Keratinocyte (primary cell): ENCODE results near the gene STAC3. TPM values are rescaled to one million over a fixed set of nuclear protein-coding genes. Genes with fewer than 3 reads are reported as not detected.

Experiments
- DNase-seq: peaks from one replicate; pipeline ENCODE4 v3.0.0-alpha.2; 2011; ENCODE audit warnings: low read depth, missing footprints, low spot score
- FAIRE-seq: peaks from 2 replicates; lab custom pipeline; 2011; peaks lifted over from hg19 to GRCh38; lab: Jason Lieb, UNC
- H2AFZ ChIP-seq: 2 replicates; pipeline ENCODE4 v1.6.0; 2012; ENCODE audit warnings: low read length, control low read depth, inconsistent platforms; ENCODE audit not compliant: control insufficient read depth
- H3K27ac ChIP-seq: 2 replicates; pipeline ENCODE4 v1.5.1; 2011; ENCODE audit warnings: low read length; ENCODE audit not compliant: control insufficient read depth, insufficient read depth
- H3K27me3 ChIP-seq: 3 replicates; pipeline ENCODE4 v1.6.0; 2011; ENCODE audit warnings: low read length; ENCODE audit not compliant: control insufficient read depth, insufficient read depth; ENCODE audit errors: extremely low read depth
- H3K36me3 ChIP-seq, 2 experiments: 2 replicates in 1 of 2; 3 replicates in 1 of 2; pipeline ENCODE4 v1.5.1; 2011; ENCODE audit warnings: low read length in 2 of 2, mild to moderate bottlenecking in 1 of 2; ENCODE audit not compliant: control insufficient read depth in 2 of 2, insufficient read depth in 2 of 2; ENCODE audit errors: extremely low read depth in 1 of 2
- H3K4me1 ChIP-seq: 3 replicates; pipeline ENCODE4 v1.5.1; 2011; ENCODE audit warnings: low read length; ENCODE audit not compliant: control insufficient read depth, insufficient read depth; ENCODE audit errors: extremely low read depth
- H3K4me2 ChIP-seq: 3 replicates; pipeline ENCODE4 v1.6.0; 2011; ENCODE audit warnings: low read depth, low read length; ENCODE audit not compliant: control insufficient read depth, insufficient read depth; ENCODE audit errors: extremely low read depth
- H3K4me3 ChIP-seq, 3 experiments: fragments of 200-600 bp in 1 of 3; sonication (generic) in 1 of 3; 2 replicates in 2 of 3; 3 replicates in 1 of 3; pipeline ENCODE4 v1.5.1; 2011 to 2016; ENCODE audit warnings: low read length in 3 of 3, mild to moderate bottlenecking in 3 of 3, control low read depth in 2 of 3, inconsistent platforms in 1 of 3, low read depth in 1 of 3, mixed read lengths in 1 of 3, mixed run types in 1 of 3, moderate library complexity in 1 of 3; ENCODE audit not compliant: control insufficient read depth in 2 of 3, insufficient read depth in 2 of 3; ENCODE audit errors: extremely low read depth in 1 of 3
- H3K79me2 ChIP-seq: 2 replicates; pipeline ENCODE4 v1.6.0; 2012; ENCODE audit warnings: low read length; ENCODE audit not compliant: control insufficient read depth, insufficient read depth
- H3K9ac ChIP-seq: 3 replicates; pipeline ENCODE4 v1.6.0; 2011; ENCODE audit warnings: low read length; ENCODE audit not compliant: control insufficient read depth, insufficient read depth; ENCODE audit errors: extremely low read depth
- H3K9me1 ChIP-seq: 3 replicates; pipeline ENCODE4 v1.6.0; 2011; ENCODE audit warnings: low read length; ENCODE audit not compliant: control insufficient read depth, insufficient read depth; ENCODE audit errors: extremely low read depth
- H3K9me3 ChIP-seq: 2 replicates; pipeline ENCODE4 v1.5.1; 2012; ENCODE audit warnings: low read depth, low read length; ENCODE audit not compliant: control insufficient read depth
- H4K20me1 ChIP-seq: 3 replicates; pipeline ENCODE4 v1.6.0; 2011; ENCODE audit warnings: low read length; ENCODE audit not compliant: control insufficient read depth, insufficient read depth; ENCODE audit errors: extremely low read depth
- CTCF ChIP-seq, 3 experiments: IDR thresholded peaks in 1 of 3; conservative IDR thresholded peaks in 1 of 3; optimal IDR thresholded peaks in 1 of 3; 2 replicates in 2 of 3; 3 replicates in 1 of 3; pipeline versions ENCODE3 to v1.5.1; 2011; ENCODE audit warnings: low read length in 3 of 3, mild to moderate bottlenecking in 3 of 3, moderate library complexity in 2 of 3, control low read depth in 1 of 3, inconsistent platforms in 1 of 3; ENCODE audit not compliant: insufficient read depth in 2 of 3; ENCODE audit errors: extremely low read depth in 1 of 3
- EZH2 ChIP-seq: IDR thresholded peaks from one replicate; pipeline ENCODE4 v1.6.1; 2012; ENCODE audit warnings: inconsistent platforms, mild to moderate bottlenecking, low read length, moderate library complexity
- dilution Hi-C: fragments of 300-500 bp; cut with MboI; formaldehyde crosslinking; loops from one replicate; pipeline ENCODE4 v1.7.0; 2020; ENCODE audit warnings: low sequenced_read_pairs; ENCODE audit not compliant: extremely low pct_ligation_motif_present
- polyA minus RNA-seq, 3 experiments: library from RNA; depleted of rRNA, polyadenylated mRNA; stranded (reverse); fragments of >200 nt; gene quantifications; 1 replicate in 1 of 3; 2 replicates in 1 of 3; 3 replicates in 1 of 3; pipeline ENCODE4 v1.2.3, GENCODE V29; 2011
- polyA plus RNA-seq, 5 experiments: library from polyadenylated mRNA; depleted of rRNA in 3 of 5; stranded (reverse) in 3 of 5; stranded (forward) in 1 of 5; unstranded in 1 of 5; fragments of >200 nt; gene quantifications; 1 replicate in 1 of 5; 2 replicates in 3 of 5; 3 replicates in 1 of 5; pipeline versions ENCODE4 v1.2.1 to v1.2.3, GENCODE V29; 2011 to 2012; ENCODE audit warnings: missing spikeins in 2 of 5, low read depth in 1 of 5, low replicate concordance in 1 of 5

Gene STAC3
- polyA plus RNA-seq: 0.27 to 0.94 TPM (median 0.62 TPM) in 3 replicates
- 2.1 TPM for polyA plus RNA-seq (2011; ENCODE audit: low read depth)
- 0.09 and 0.13 TPM in 2 replicates for polyA plus RNA-seq (2011; cell fraction: cytosol; rRNA removed)
- 1.4 and 3.6 TPM in 2 replicates for polyA plus RNA-seq (2011; cell fraction: nucleus; rRNA removed)
- 0.33 and 1.1 TPM in 2 replicates for polyA plus RNA-seq (2012; ENCODE audit: low replicate concordance)
- 1.4 TPM in 1 of 3 replicates, not detected in the others for polyA minus RNA-seq
- polyA minus RNA-seq (2011; cell fraction: cytosol; rRNA and poly(A)+ RNA removed): not detected
- polyA minus RNA-seq (2011; cell fraction: nucleus; rRNA and poly(A)+ RNA removed): 2.2 TPM in 1 of 2 replicates, not detected in the other

GRCh38 chr12:57250956-57251355 lies at the start of gene STAC3:
Gene STAC3, minus strand, starts transcription at chr12:57251187. Its CDS starts 1,551 bp downstream, at chr12:57249636.
- Histone ChIP-seq H3K9me3 (no peaks in the 10 kb centered on the region), H3K4me2 (no peak within 1 kb of the TSS), H3K79me2 (no peaks in the 10 kb centered on the region), H3K27ac (no peak within 1 kb of the TSS), H3K4me1 (no peaks in the 10 kb centered on the region), H3K36me3 (peaks cover 5 to 6% of the 10 kb centered on the region in 2 experiments), H4K20me1 (no peaks in the 10 kb centered on the region), H3K27me3 (no peaks in the 10 kb centered on the region), H3K9me1 (no peaks in the 10 kb centered on the region), H2AFZ (no peak within 1 kb of the TSS), H3K4me3 (no peak within 1 kb of the TSS), H3K9ac (no peak within 1 kb of the TSS)
- no peak for DNase-seq
- FAIRE-seq: no peak
- TF ChIP-seq CTCF (optimal IDR thresholded peaks at IDR 0.05 in 1 of 3, IDR thresholded peaks at IDR 0.05 in 1 of 3, conservative IDR thresholded peaks at IDR 0.05 in 1 of 3; ENCODE audit: extremely low read depth in 1 of 3, insufficient read depth in 2 of 3, low read length in 3 of 3) (no peak), EZH2 (no peak)
- dilution Hi-C loops: no loop called here

GRCh38 chr12:57299514-57300016 lies 48.6 kb upstream of the STAC3 start:
- Histone ChIP-seq H3K9me1 (no peaks in the 10 kb centered on the region), H3K4me1 (no peaks in the 10 kb centered on the region), H3K27me3 (no peaks in the 10 kb centered on the region), H3K9ac (no peak overlapping the region), H3K36me3 (peaks cover 6 to 9% of the 10 kb centered on the region in 2 experiments), H3K4me3 (no peak overlapping the region), H2AFZ (no peak overlapping the region), H3K27ac (no peak overlapping the region), H3K4me2 (no peak overlapping the region), H3K9me3 (no peaks in the 10 kb centered on the region), H4K20me1 (no peaks in the 10 kb centered on the region), H3K79me2 (no peaks in the 10 kb centered on the region)
- DNase-seq (no peak), FAIRE-seq (no peak)
- dilution Hi-C loops: no loop called here
- no peak for TF ChIP-seq CTCF (optimal IDR thresholded peaks at IDR 0.05 in 1 of 3, IDR thresholded peaks at IDR 0.05 in 1 of 3, conservative IDR thresholded peaks at IDR 0.05 in 1 of 3; ENCODE audit: extremely low read depth in 1 of 3, insufficient read depth in 2 of 3, low read length in 3 of 3)
